MM.1S (cell line): ENCODE measurements around the gene TRIM25.

Source experiments
- EZH2phosphoT487 ChIP-seq: fragments of 300-600 bp; sonication (generic); IDR thresholded peaks from 2 replicates; pipeline ENCODE4 v1.6.1; 2018; ENCODE audit warnings: antibody characterized with exemption, low read length
- TF ChIP-seq, protein P1 (sequence below): fragments of 300-600 bp; sonication (generic); IDR thresholded peaks from 2 replicates; pipeline ENCODE4 v1.5.1; 2016; ENCODE audit warnings: antibody characterized with exemption, low read length, mixed read lengths

DNA sequence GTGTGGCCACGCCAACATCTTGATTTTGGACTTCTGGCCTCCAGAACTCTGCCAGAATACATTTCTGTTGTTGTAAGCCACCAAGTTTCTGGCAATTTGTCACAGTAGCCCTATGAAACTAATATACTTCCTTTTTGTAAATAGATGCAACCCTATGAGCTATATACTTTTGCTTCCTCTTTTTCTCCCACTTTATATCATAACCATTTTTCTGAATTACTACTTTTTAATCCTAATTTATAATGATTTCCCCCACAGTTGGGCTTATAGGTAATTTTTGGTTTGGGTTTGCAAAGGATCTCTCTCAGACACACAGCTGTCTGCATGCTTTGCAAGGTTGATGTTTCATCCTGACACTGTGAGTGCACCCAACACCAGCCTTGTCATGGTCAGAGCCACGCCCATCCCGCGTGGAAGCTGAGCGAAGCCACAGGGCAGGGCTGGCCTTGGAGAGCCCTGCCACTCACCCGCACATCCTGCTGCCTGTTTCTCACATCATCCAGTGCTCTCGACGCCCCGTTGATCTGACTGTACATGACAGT lies 5.8 kb downstream of the TRIM25 start:
- no peak for TF ChIP-seq EZH2phosphoT487
- TF ChIP-seq, protein P1, sequence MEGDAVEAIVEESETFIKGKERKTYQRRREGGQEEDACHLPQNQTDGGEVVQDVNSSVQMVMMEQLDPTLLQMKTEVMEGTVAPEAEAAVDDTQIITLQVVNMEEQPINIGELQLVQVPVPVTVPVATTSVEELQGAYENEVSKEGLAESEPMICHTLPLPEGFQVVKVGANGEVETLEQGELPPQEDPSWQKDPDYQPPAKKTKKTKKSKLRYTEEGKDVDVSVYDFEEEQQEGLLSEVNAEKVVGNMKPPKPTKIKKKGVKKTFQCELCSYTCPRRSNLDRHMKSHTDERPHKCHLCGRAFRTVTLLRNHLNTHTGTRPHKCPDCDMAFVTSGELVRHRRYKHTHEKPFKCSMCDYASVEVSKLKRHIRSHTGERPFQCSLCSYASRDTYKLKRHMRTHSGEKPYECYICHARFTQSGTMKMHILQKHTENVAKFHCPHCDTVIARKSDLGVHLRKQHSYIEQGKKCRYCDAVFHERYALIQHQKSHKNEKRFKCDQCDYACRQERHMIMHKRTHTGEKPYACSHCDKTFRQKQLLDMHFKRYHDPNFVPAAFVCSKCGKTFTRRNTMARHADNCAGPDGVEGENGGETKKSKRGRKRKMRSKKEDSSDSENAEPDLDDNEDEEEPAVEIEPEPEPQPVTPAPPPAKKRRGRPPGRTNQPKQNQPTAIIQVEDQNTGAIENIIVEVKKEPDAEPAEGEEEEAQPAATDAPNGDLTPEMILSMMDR: no peak
